Parathyroid adenoma (tissue), 2 donors: Measurements from ENCODE around the gene CCDC178.

Source experiments
- H2AFZ ChIP-seq: fragments of 300-600 bp; sonication (generic); one replicate; pipeline ENCODE4 v1.7.0; 2017; ENCODE audit warnings: antibody characterized with exemption, mild to moderate bottlenecking
- H3K27ac ChIP-seq: fragments of 300-600 bp; sonication (generic); one replicate; pipeline ENCODE4 v1.7.0; 2017
- H3K27me3 ChIP-seq: fragments of 300-600 bp; sonication (generic); one replicate; pipeline ENCODE4 v1.7.0; 2017; ENCODE audit warnings: low read length; ENCODE audit not compliant: control insufficient read depth, insufficient read depth
- H3K36me3 ChIP-seq: fragments of 300-600 bp; sonication (generic); one replicate; pipeline ENCODE4 v1.7.0; 2017; ENCODE audit warnings: low read length; ENCODE audit not compliant: control insufficient read depth, insufficient read depth
- H3K4me1 ChIP-seq: fragments of 300-600 bp; sonication (generic); one replicate; pipeline ENCODE4 v1.7.0; 2017; ENCODE audit warnings: control low read depth
- H3K4me2 ChIP-seq: fragments of 300-600 bp; sonication (generic); one replicate; pipeline ENCODE4 v1.7.0; 2017; ENCODE audit warnings: low read length
- H3K4me3 ChIP-seq: fragments of 300-600 bp; sonication (generic); one replicate; pipeline ENCODE4 v1.7.0; 2017; ENCODE audit warnings: low read depth, low read length
- H3K79me2 ChIP-seq: fragments of 300-600 bp; sonication (generic); one replicate; pipeline ENCODE4 v1.7.0; 2017; ENCODE audit warnings: control low read depth
- H3K9ac ChIP-seq: fragments of 300-600 bp; sonication (generic); one replicate; pipeline ENCODE4 v1.7.0; 2017; ENCODE audit warnings: mild to moderate bottlenecking
- H3K9me3 ChIP-seq: fragments of 300-600 bp; sonication (generic); one replicate; pipeline ENCODE4 v1.7.0; 2017; ENCODE audit warnings: low read length; ENCODE audit not compliant: control insufficient read depth
- CTCF ChIP-seq: fragments of 300-600 bp; sonication (generic); IDR thresholded peaks from one replicate; pipeline ENCODE4 v1.7.0; 2017; ENCODE audit warnings: antibody characterized with exemption, mild to moderate bottlenecking
- donor health status: primary hyperparathyroidism.

Gene CCDC178

GRCh38 chr18:32905651-32906050 lies 534.9 kb downstream of the CCDC178 start:
- Histone ChIP-seq H3K27me3 (no peaks in the 10 kb centered on the region), H3K9ac (no peak overlapping the region), H3K27ac (no peak overlapping the region), H3K36me3 (no peaks in the 10 kb centered on the region), H3K79me2 (no peaks in the 10 kb centered on the region), H2AFZ (no peak overlapping the region), H3K4me1 (no peaks in the 10 kb centered on the region), H3K9me3 (no peaks in the 10 kb centered on the region), H3K4me2 (no peak overlapping the region), H3K4me3 (no peak overlapping the region)
- no peak for TF ChIP-seq CTCF

GRCh38 chr18:32902568-32903330 lies 537.8 kb downstream of the CCDC178 start:
- H3K27ac ChIP-seq, result no peak overlapping the region

GRCh38 chr18:32899819-32900218 lies 540.7 kb downstream of the CCDC178 start:
- Histone ChIP-seq H3K79me2 (no peaks in the 10 kb centered on the region), H3K4me3 (no peak overlapping the region), H2AFZ (no peak overlapping the region), H3K9me3 (no peaks in the 10 kb centered on the region), H3K4me1 (no peaks in the 10 kb centered on the region), H3K27me3 (no peaks in the 10 kb centered on the region), H3K36me3 (no peaks in the 10 kb centered on the region), H3K27ac (no peak overlapping the region), H3K9ac (no peak overlapping the region), H3K4me2 (no peak overlapping the region)
- no peak for TF ChIP-seq CTCF

More at GRCh38 chr18:32902568-32903330, 537.8 kb downstream of the CCDC178 start:
- no peak overlapping the region for H3K4me2 ChIP-seq
- H3K4me3 ChIP-seq, result no peak overlapping the region
- H3K9ac ChIP-seq, result no peak overlapping the region
- H3K79me2 ChIP-seq, result no peaks in the 10 kb centered on the region
- no peak for TF ChIP-seq CTCF
- H3K9me3 ChIP-seq, result no peaks in the 10 kb centered on the region
- no peaks in the 10 kb centered on the region for H3K4me1 ChIP-seq
- H3K36me3 ChIP-seq, result no peaks in the 10 kb centered on the region
- no peak overlapping the region for H2AFZ ChIP-seq
- H3K27me3 ChIP-seq, result no peaks in the 10 kb centered on the region

DNA sequence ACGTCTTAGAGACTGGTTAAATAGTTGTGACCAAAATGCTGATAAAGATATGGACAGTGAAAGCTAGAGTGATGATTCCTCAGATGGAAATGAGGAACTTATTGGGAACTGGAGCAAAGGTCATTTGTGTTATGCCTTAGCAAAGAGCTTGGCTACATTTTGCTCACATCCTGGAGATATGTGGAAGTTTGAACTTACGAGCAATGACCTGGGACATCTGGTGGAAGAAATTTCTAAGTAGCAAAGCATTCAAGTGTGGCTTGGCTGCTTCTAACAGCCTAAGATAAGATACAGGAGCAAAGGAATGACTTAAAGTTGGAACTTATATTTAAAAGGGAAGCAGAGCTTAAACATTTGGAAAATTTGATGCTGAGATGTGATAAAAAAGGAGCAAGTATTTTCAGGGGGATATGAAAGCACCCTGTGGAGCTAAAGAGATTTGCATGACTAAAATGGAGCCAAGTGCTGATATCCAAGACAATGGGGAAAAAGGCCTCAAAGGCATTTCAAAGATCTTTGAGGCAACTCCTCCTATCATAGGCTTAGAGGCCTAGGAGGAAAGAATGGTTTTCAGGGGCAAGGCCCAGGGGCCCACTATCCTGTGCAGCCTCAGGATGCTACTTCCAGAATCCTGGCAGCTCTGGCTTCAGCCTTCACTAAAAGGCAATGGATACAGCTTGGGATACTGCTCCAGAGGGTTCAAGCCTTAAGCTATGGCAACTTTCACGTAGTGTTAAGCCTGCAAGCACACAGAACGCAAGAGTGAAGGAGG lies 543.6 kb downstream of the CCDC178 start:
- Histone ChIP-seq H3K27me3 (no peaks in the 10 kb centered on the region), H3K36me3 (no peaks in the 10 kb centered on the region), H3K4me1 (no peaks in the 10 kb centered on the region), H3K9me3 (no peaks in the 10 kb centered on the region), H3K4me3 (no peak overlapping the region), H3K4me2 (no peak overlapping the region), H2AFZ (no peak overlapping the region), H3K27ac (no peak overlapping the region), H3K9ac (no peak overlapping the region), H3K79me2 (no peaks in the 10 kb centered on the region)
- TF ChIP-seq CTCF, result no peak
